Prostate gland (tissue), 2 donors: ENCODE measurements around the gene SLFN12L.

Experiments
- POLR2A ChIP-seq: fragments of 450-650 bp; IDR thresholded peaks from one replicate; pipeline ENCODE4 v1.6.1; 2016; ENCODE audit warnings: antibody characterized with exemption, mild to moderate bottlenecking
- POLR2AphosphoS5 ChIP-seq: sonication (generic); formaldehyde crosslinking; IDR thresholded peaks from one replicate; pipeline ENCODE4 v1.6.1; 2017; ENCODE audit warnings: antibody characterized with exemption
- TF ChIP-seq, protein P1 (sequence below), 4 experiments: fragments of 200-600 bp in 2 of 4; fragments of 450-650 bp in 2 of 4; sonication (generic) in 2 of 4; IDR thresholded peaks; 1 replicate in 3 of 4; 2 replicates in 1 of 4; pipeline ENCODE4 v1.5.1; 2016 to 2019; ENCODE audit warnings: antibody characterized with exemption in 4 of 4, mild to moderate bottlenecking in 2 of 4, moderate library complexity in 2 of 4

GRCh38 chr17:35433075-35433894 lies 104.2 kb downstream of the SLFN12L start:
- TF ChIP-seq, protein P1, sequence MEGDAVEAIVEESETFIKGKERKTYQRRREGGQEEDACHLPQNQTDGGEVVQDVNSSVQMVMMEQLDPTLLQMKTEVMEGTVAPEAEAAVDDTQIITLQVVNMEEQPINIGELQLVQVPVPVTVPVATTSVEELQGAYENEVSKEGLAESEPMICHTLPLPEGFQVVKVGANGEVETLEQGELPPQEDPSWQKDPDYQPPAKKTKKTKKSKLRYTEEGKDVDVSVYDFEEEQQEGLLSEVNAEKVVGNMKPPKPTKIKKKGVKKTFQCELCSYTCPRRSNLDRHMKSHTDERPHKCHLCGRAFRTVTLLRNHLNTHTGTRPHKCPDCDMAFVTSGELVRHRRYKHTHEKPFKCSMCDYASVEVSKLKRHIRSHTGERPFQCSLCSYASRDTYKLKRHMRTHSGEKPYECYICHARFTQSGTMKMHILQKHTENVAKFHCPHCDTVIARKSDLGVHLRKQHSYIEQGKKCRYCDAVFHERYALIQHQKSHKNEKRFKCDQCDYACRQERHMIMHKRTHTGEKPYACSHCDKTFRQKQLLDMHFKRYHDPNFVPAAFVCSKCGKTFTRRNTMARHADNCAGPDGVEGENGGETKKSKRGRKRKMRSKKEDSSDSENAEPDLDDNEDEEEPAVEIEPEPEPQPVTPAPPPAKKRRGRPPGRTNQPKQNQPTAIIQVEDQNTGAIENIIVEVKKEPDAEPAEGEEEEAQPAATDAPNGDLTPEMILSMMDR (IDR thresholded peaks at IDR 0.05): peak in 1 of 4 experiments; percentile 17
- TF ChIP-seq POLR2A (no peak), POLR2AphosphoS5 (peak; percentile 40)
